Cardiac muscle cell (in vitro differentiated cells and primary cell): ENCODE measurements around the gene CMIP. TPM values are rescaled to one million over a fixed set of nuclear protein-coding genes. Genes with fewer than 3 reads are reported as not detected.
A peak's percentile ranks its signal among the peaks of the same experiment; 100 is the strongest.
"Not testable (repeated sequence)": the region's sequence is repeated elsewhere in the genome, so short reads cannot be mapped to it uniquely, and the experiment has no call there.

ENCODE experiments used
- DNase-seq, 2 donors: peaks; one replicate each; pipeline versions ENCODE4 v3.0.0 to v3.0.0-alpha.2; 2010 to 2017; ENCODE audit warnings: low read depth in 1 of 2, low spot score in 1 of 2
- H3K27ac ChIP-seq: fragments of 200-600 bp; sonication (generic); 2 replicates; pipeline ENCODE4 v1.5.1; 2016
- H3K27me3 ChIP-seq: fragments of 200-600 bp; sonication (generic); 2 replicates; pipeline ENCODE4 v1.6.0; 2016; ENCODE audit warnings: control low read depth
- H3K36me3 ChIP-seq: fragments of 200-600 bp; sonication (generic); 2 replicates; pipeline ENCODE4 v1.5.1; 2016; ENCODE audit warnings: control low read depth
- H3K4me1 ChIP-seq: fragments of 200-600 bp; sonication (generic); 2 replicates; pipeline ENCODE4 v1.8.1; 2017; ENCODE audit warnings: low read depth, mild to moderate bottlenecking, mixed run types
- H3K4me3 ChIP-seq: fragments of 200-600 bp; sonication (generic); 2 replicates; pipeline ENCODE4 v1.5.1; 2016; ENCODE audit warnings: mild to moderate bottlenecking
- H3K9me3 ChIP-seq: fragments of 200-600 bp; sonication (generic); 2 replicates; pipeline ENCODE4 v1.5.1; 2017; ENCODE audit warnings: low read depth, mild to moderate bottlenecking, control low read depth
- CTCF ChIP-seq: IDR thresholded peaks from 2 replicates; pipeline ENCODE4 v1.5.1; 2012; ENCODE audit warnings: low read depth, mild to moderate bottlenecking, low read length
- polyA plus RNA-seq: library from polyadenylated mRNA; unstranded; fragments of >200 nt; fragmentation: Nextera tagmentation; extraction: Ambion mirVana; gene quantifications from 2 replicates; pipeline ENCODE4 v1.2.1, GENCODE V29; 2016
- total RNA-seq: library from RNA; depleted of rRNA; stranded (reverse); fragments of >200 nt; gene quantifications from 2 replicates; pipeline ENCODE4 v1.2.3, GENCODE V29; 2016

CMIP gene
- total and polyA plus RNA-seq, 2 experiments from 2014 or later: 1.8 to 22.2 TPM

GRCh38 chr16:81401035-81401950, 43.3 kb upstream of the CMIP start:
- Histone ChIP-seq H3K4me1 (no peaks in the 10 kb centered on the region), H3K27ac (no peak overlapping the region), H3K27me3 (peaks cover 2% of the 10 kb centered on the region), H3K4me3 (no peak overlapping the region), H3K36me3 (no peaks in the 10 kb centered on the region), H3K9me3 (no peaks in the 10 kb centered on the region)
- no peak for TF ChIP-seq CTCF
- DNase-seq: peak in 1 of 2 donors; percentile 70

- Histone ChIP-seq H3K4me1 (no peaks in the 10 kb centered on the region), H3K36me3 (no peaks in the 10 kb centered on the region), H3K9me3 (no peaks in the 10 kb centered on the region), H3K27ac (no peak overlapping the region), H3K4me3 (no peak overlapping the region), H3K27me3 (peaks cover 2% of the 10 kb centered on the region)
- no peak for DNase-seq
- no peak for TF ChIP-seq CTCF
These were observed 41.4 kb upstream of the CMIP start for GRCh38 chr16:81403208-81403600.

- H3K9me3 ChIP-seq: no peaks in the 10 kb centered on the region
- H3K4me1 ChIP-seq: no peaks in the 10 kb centered on the region
- no peak overlapping the region for H3K4me3 ChIP-seq
- peak; percentile 76 to 90 for DNase-seq
- TF ChIP-seq CTCF: peak; percentile 87
- peaks cover 2% of the 10 kb centered on the region for H3K27me3 ChIP-seq
- H3K36me3 ChIP-seq: no peaks in the 10 kb centered on the region
- no peak overlapping the region for H3K27ac ChIP-seq
These were observed 40.8 kb upstream of the CMIP start for GRCh38 chr16:81403601-81404391.

- H3K4me3 ChIP-seq, H3K27me3 ChIP-seq, H3K36me3 ChIP-seq, H3K4me1 ChIP-seq, DNase-seq, H3K9me3 ChIP-seq, H3K27ac ChIP-seq: not testable (repeated sequence)
These were observed 39.6 kb upstream of the CMIP start for GRCh38 chr16:81405002-81405401.

- Histone ChIP-seq H3K27me3 (peaks cover 5% of the 10 kb centered on the region), H3K4me3 (no peak overlapping the region), H3K4me1 (no peaks in the 10 kb centered on the region), H3K9me3 (no peaks in the 10 kb centered on the region), H3K27ac (no peak overlapping the region), H3K36me3 (no peaks in the 10 kb centered on the region)
- peak in 1 of 2 donors; percentile 91 for DNase-seq
- peak; percentile 19 for TF ChIP-seq CTCF
These were observed 38.9 kb upstream of the CMIP start for GRCh38 chr16:81405702-81406113.
